BLaER1 (cell line): Measurements from ENCODE around the gene ZNF22.

Experiments used
- H3K27ac ChIP-seq: shearing (Covaris generic); formaldehyde crosslinking; 2 replicates; pipeline ENCODE4 v1.8.1; 2022
- H3K27me3 ChIP-seq: shearing (Covaris generic); formaldehyde crosslinking; 2 replicates; pipeline ENCODE4 v1.8.1; 2022
- H3K36me3 ChIP-seq: shearing (Covaris generic); formaldehyde crosslinking; 2 replicates; pipeline ENCODE4 v1.8.1; 2022
- H3K4me1 ChIP-seq: shearing (Covaris generic); formaldehyde crosslinking; 2 replicates; pipeline ENCODE4 v1.8.1; 2022
- H3K4me2 ChIP-seq: shearing (Covaris generic); formaldehyde crosslinking; 2 replicates; pipeline ENCODE4 v1.8.1; 2022
- H3K4me3 ChIP-seq: shearing (Covaris generic); formaldehyde crosslinking; 2 replicates; pipeline ENCODE4 v1.8.1; 2022
- H3K9ac ChIP-seq: shearing (Covaris generic); formaldehyde crosslinking; 2 replicates; pipeline ENCODE4 v1.8.1; 2022
- H3K9me3 ChIP-seq: shearing (Covaris generic); formaldehyde crosslinking; 2 replicates; pipeline ENCODE4 v1.8.1; 2022
- H4K20me1 ChIP-seq: shearing (Covaris generic); formaldehyde crosslinking; 2 replicates; pipeline ENCODE4 v1.8.1; 2022
- Cebpa-rat ChIP-seq: shearing (Covaris generic); IDR thresholded peaks from 2 replicates; pipeline ENCODE4 v1.8.1; 2022

ZNF22 gene

DNA sequence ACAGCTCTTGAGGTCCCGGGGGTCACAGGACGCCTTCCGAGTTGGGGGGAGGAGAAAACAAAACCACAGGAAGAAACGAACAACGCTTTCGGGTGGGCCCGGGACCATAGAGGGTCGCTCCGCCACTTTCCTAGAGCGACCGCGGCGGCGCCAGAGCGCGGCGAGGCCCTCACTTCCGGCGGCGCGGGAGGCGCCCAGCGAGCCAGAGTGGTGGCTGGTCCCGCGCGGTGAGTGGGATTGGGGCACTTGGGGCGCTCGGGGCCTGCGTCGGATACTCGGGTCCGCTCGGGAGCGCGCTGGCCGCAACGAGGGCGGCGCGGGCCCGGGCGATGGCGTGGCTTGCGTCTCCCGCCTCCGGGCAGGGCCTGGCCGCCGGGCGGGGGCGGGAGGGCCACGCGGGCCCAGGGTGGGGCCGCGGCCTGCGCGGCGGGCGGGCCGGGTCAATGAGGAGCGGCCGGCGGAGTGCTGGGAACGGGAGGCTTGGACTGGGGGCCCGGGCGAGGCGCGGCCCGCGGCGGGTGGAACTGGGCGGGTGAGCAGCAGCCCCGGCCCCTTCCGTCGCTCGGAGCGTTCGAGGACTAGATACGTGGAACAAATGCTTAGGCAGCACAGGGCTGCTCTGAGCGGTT is at the start of gene ZNF22:
TSS of gene ZNF22 (plus strand) at position 172 of the 629 bp plus-strand sequence. CDS start 2,446 bp downstream, outside the sequence.
- TF ChIP-seq Cebpa-rat: no peak
- peaks cover 65% of the 10 kb centered on the region for H3K4me1 ChIP-seq
- H3K9me3 ChIP-seq: peaks cover 30% of the 10 kb centered on the region
- peak within 1 kb of the TSS; percentile 98 for H3K27ac ChIP-seq
- peaks cover 22% of the 10 kb centered on the region for H4K20me1 ChIP-seq
- peak within 1 kb of the TSS; percentile 97 for H3K9ac ChIP-seq
- peaks cover 37% of the 10 kb centered on the region for H3K36me3 ChIP-seq
- no peaks in the 10 kb centered on the region for H3K27me3 ChIP-seq
- peak within 1 kb of the TSS; percentile 97 for H3K4me2 ChIP-seq
- peak within 1 kb of the TSS; percentile 81 for H3K4me3 ChIP-seq

DNA sequence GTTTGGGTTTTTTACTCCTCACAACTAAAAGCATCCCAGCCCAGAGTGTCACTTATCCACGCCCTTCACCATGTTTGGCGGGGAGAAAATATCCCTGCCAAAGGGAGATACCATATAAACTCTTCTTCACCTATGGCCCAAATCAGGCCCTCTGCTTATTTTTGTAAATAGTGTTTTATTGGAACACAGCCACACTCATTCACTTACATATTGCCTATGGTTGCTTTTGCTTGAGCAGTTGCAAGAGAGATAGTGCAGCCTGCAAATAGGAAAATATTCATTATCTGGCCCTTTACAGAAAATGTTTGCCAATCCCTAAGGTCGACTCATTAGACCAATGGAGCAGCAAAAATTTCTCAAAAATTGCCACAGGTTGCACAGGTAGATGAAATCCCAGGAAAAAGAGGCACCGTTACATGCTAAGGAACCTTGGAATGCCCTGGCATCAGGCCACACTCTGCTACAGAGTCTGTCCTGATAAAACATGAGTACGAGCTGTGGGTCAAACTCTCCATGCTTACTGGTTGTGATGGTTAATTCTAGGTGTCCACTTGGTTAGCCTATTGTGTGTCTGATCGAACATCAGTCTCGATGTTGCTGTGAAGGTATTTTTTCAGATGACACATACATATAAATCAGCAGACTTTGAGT is 49.0 kb upstream of the ZNF22 start:
- Histone ChIP-seq H4K20me1 (no peaks in the 10 kb centered on the region), H3K36me3 (peaks cover 12% of the 10 kb centered on the region), H3K27me3 (no peaks in the 10 kb centered on the region), H3K4me2 (no peak overlapping the region), H3K9ac (no peak overlapping the region), H3K27ac (no peak overlapping the region), H3K4me3 (no peak overlapping the region), H3K4me1 (peaks cover 60% of the 10 kb centered on the region), H3K9me3 (peaks cover 6% of the 10 kb centered on the region)
- no peak for TF ChIP-seq Cebpa-rat

DNA sequence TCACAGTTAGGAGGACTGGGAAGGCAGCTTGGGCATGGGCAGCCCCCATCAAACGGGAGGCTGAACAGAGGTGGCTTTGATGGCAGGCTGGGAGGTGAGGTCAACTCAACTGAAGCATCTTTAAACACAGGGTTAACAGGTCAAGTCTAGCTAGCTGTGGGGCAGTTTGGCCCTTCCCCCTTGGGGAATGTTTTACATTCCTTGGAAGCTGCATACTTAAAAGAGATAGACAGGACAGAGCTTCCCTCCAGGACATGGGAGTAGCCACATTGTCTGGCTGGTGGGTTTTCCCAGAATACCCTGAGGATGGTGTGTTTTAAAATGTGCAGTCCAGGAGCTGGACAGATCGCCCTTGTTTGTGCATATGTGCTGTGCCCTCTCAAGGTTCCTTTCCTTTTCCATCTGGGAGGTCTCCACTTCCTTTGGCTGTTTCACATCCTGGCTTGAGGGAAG is 47.9 kb upstream of the ZNF22 start:
- H3K4me3 ChIP-seq: no peak overlapping the region
- H3K27me3 ChIP-seq: no peaks in the 10 kb centered on the region
- peaks cover 10% of the 10 kb centered on the region for H3K9me3 ChIP-seq
- H3K9ac ChIP-seq: no peak overlapping the region
- no peaks in the 10 kb centered on the region for H4K20me1 ChIP-seq
- H3K27ac ChIP-seq: no peak overlapping the region
- peaks cover 14% of the 10 kb centered on the region for H3K36me3 ChIP-seq
- H3K4me2 ChIP-seq: no peak overlapping the region
- H3K4me1 ChIP-seq: peaks cover 58% of the 10 kb centered on the region
- no peak for TF ChIP-seq Cebpa-rat

DNA sequence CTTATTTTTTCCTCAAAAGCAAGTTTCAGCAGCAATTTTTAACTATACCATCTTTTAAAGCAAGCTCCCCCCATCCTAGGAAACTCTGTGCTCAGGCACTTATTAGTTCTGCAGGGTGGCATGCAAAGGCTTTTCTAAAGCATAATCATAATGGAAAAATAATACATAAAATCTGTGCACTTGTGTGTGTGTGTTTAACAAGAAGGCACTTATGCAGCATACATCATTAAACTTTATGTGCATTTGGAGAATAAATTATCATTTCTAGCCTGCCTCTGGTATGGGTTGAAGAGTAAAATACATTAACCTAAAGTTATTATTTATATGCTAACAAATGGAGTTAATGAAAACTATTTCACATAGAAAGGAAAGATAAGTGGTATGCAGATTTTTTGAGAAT is 46.7 kb upstream of the ZNF22 start:
- H3K4me2 ChIP-seq: no peak overlapping the region
- no peaks in the 10 kb centered on the region for H3K27me3 ChIP-seq
- peaks cover 56% of the 10 kb centered on the region for H3K4me1 ChIP-seq
- H3K36me3 ChIP-seq: peaks cover 14% of the 10 kb centered on the region
- H3K4me3 ChIP-seq: no peak overlapping the region
- peaks cover 10% of the 10 kb centered on the region for H3K9me3 ChIP-seq
- H3K27ac ChIP-seq: no peak overlapping the region
- no peak overlapping the region for H3K9ac ChIP-seq
- no peaks in the 10 kb centered on the region for H4K20me1 ChIP-seq
- TF ChIP-seq Cebpa-rat: no peak

DNA sequence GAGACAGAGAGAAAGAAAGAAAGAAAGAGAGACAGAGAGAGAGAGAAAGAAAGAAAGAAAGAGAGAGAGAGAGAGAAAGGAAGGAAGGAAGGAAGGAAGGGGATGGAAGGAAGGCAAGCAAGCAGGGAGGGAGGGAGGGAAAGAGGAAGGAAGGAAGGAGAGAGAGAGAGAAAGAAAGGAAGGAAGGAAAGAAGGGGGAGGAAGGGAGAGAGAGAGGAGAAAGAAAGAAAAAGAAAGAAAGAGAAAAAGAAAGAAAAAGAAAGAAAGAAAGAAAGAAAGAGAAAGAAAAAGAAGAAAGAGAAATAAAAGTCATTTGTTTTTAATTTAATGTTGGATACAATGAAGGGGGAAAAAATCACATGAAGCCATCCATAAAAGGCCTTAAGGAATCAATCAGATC is 45.8 kb upstream of the ZNF22 start:
- Histone ChIP-seq H3K4me1 (peaks cover 50% of the 10 kb centered on the region), H3K36me3 (peaks cover 14% of the 10 kb centered on the region), H3K9ac (no peak overlapping the region), H3K27ac (no peak overlapping the region), H3K27me3 (no peaks in the 10 kb centered on the region), H3K4me3 (no peak overlapping the region), H4K20me1 (no peaks in the 10 kb centered on the region), H3K4me2 (peak overlapping the region; percentile 56), H3K9me3 (peaks cover 10% of the 10 kb centered on the region)
- no peak for TF ChIP-seq Cebpa-rat

DNA sequence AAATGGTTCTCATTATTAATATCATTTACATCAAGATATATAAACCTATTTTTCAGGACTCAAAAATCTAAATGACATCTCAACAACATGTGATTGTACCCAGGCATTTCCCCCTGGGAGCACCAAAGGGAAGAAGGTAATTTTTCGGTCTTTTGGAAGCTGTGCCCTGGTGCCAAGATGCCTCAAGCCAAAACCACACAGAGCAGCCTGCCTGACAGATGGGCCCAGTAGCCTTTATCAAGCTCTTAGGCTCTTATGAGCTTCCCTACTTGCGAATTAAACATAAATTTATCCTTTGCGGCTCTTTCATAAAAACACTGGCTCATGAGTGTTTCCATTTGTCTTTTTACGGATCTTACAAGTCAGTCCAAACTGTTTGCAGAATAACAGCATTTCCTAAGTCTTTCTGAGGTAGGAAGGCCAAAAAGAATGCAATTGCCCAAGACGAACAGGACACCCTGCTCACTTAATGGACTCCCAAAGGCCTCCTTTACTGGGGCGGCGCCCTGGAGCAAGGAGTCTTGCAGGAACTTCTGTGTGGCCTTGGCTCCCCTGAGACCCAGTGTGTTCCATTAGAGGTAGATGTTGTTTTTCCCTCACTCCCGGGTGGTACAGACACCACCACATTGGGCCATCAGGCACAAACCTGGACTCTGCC is 45.2 kb upstream of the ZNF22 start:
- TF ChIP-seq Cebpa-rat: no peak
- Histone ChIP-seq H3K9me3 (peaks cover 10% of the 10 kb centered on the region), H3K9ac (no peak overlapping the region)

DNA sequence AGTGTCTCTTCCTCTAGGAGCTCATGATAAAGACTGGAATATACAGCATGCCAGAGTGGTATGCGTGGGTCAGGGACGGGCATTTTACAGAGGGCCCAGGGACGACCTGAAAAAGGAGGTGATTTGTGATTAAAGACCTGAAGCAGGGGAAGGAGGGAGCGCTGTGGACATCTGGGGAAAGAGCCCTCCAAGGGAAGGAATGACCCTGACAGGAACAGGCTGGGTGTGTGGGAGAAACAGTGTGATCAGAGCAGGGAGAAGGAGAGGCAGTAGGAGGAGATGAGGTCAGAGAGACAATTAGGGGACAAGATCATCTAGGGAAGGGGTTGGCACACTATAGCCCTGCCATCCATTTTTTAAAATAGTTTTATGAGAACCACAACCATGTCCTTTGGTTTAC is 44.5 kb upstream of the ZNF22 start:
- Histone ChIP-seq H3K27me3 (no peaks in the 10 kb centered on the region), H3K36me3 (peaks cover 14% of the 10 kb centered on the region), H4K20me1 (no peaks in the 10 kb centered on the region), H3K4me3 (no peak overlapping the region), H3K9ac (no peak overlapping the region), H3K27ac (no peak overlapping the region), H3K4me2 (peak overlapping the region; percentile 56), H3K9me3 (peaks cover 10% of the 10 kb centered on the region), H3K4me1 (peaks cover 53% of the 10 kb centered on the region)
- no peak for TF ChIP-seq Cebpa-rat

More for the DNA sequence above, 45.2 kb upstream of the ZNF22 start:
- Histone ChIP-seq H3K4me1 (peaks cover 50% of the 10 kb centered on the region), H3K36me3 (peaks cover 14% of the 10 kb centered on the region), H3K27me3 (no peaks in the 10 kb centered on the region), H3K27ac (no peak overlapping the region), H3K4me2 (peak overlapping the region; percentile 56), H4K20me1 (no peaks in the 10 kb centered on the region), H3K4me3 (no peak overlapping the region)

DNA sequence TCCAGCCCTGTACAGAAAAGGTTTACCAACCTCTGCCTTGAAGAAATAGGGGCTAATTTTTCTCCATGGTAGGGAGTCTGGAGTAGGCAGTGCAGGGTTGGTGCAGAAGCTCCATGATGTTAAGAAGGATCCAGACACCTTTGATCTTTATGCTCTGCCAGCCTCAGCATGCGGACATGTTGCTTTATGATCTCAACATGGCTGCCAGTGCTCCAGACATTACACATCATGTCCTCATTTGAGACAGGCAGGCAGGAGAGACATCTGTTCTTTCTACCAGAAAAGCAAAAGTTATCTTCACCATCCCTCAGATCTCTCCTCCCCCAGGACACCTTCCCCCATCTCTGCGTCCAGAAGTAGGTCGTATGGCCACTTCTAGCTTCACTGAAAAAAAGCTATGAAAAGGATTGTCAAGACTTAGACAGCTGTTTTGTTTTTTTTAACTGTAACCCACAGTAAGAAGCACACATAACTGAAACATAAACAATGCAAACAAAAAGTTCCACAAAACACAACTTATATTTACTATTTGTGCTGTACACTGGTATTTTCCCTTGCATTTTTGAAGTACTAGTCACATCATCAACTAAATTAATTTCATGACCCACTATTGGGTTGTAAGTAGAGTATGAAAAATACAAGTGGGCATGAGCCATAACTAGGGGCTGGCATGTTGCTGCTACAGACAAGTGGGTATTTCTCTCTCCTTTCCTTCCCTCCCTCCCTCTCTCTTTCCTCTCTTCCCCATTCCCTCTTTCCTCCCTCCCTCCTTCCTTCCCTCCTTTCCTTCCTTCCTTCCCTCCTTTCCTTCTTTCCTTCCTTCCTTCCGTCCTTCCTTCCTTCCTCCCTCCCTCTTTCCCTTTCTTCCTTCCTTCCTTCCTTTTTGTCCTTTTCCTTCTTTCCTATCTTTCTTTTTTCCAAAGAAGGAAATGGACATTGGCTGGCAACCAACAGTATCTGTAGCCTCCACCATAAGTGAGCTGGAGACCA is 43.7 kb upstream of the ZNF22 start:
- Histone ChIP-seq H3K27ac (no peak overlapping the region), H3K9me3 (peaks cover 10% of the 10 kb centered on the region), H4K20me1 (no peaks in the 10 kb centered on the region), H3K9ac (no peak overlapping the region), H3K4me3 (no peak overlapping the region), H3K36me3 (peaks cover 14% of the 10 kb centered on the region), H3K27me3 (no peaks in the 10 kb centered on the region), H3K4me1 (peaks cover 60% of the 10 kb centered on the region), H3K4me2 (peak overlapping the region; percentile 93)
- TF ChIP-seq Cebpa-rat: no peak

DNA sequence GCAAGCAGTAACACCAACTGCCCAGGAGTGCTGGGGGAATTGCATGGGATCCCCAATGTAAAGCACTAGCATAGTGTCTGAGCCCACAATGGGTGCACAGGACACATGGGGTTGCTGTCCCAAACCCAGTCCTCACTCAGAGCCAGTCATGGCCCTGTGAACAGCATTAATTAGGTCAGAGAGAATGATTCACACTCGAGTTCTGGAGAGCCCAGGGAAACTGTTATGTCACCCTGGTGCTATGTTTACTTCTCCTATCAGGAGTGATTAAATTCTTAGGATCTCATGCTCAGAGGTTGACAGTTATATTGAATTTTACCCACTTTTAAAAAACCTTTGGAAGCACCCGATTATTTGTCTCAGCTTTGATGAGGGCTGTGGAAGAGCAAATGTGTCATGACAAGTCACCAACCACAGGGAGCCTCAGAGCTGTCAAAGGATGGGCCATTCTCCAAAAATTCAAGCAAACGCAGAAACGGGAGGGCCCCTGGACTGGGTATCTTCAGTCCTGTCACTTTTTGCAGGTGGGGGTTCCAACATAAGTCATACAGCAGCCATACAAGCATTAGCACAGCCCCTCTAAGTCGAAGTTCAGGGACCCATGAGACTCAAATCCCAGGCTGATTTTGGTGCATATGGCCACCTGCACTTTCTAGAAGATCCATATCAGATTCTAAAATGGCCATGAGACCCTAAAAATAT is 42.4 kb upstream of the ZNF22 start:
- peak overlapping the region; percentile 93 for H3K4me2 ChIP-seq
- H3K4me1 ChIP-seq: peaks cover 74% of the 10 kb centered on the region
- H3K36me3 ChIP-seq: peaks cover 14% of the 10 kb centered on the region
- peak overlapping the region; percentile 81 for H3K4me3 ChIP-seq
- H3K27ac ChIP-seq: peak overlapping the region; percentile 80; the same call in 1 of the 2 replicates
- no peaks in the 10 kb centered on the region for H3K27me3 ChIP-seq
- TF ChIP-seq Cebpa-rat: no peak
- peaks cover 10% of the 10 kb centered on the region for H3K9me3 ChIP-seq
- no peaks in the 10 kb centered on the region for H4K20me1 ChIP-seq
- peak overlapping the region; percentile 85 for H3K9ac ChIP-seq
